H1 (cell line): ENCODE measurements around the gene MACROD1. TPM values are rescaled to one million over a fixed set of nuclear protein-coding genes. Genes with fewer than 3 reads are reported as not detected.

Experiments
- CTCF ChIA-PET: fragments of 300-600 bp; sonication (Branson Sonifier 250); formaldehyde crosslinking; loops from one replicate; lab custom pipeline; 2021; ENCODE audit not compliant: partially characterized antibody; lab: Charles Lee
- POLR2A ChIA-PET: fragments of 300-600 bp; sonication (Branson Sonifier 250); formaldehyde crosslinking; loops from one replicate; lab custom pipeline; 2021; ENCODE audit warnings: inconsistent platforms; ENCODE audit not compliant: partially characterized antibody; lab: Charles Lee
- DNase-seq, 2 experiments: peaks; one replicate each; pipeline versions ENCODE4 v3.0.0 to v3.0.0-alpha.2; 2010 to 2022; ENCODE audit warnings: low spot score in 2 of 2, low read depth in 1 of 2, mixed read lengths in 1 of 2
- FAIRE-seq: peaks from 2 replicates; lab custom pipeline; 2011; peaks lifted over from hg19 to GRCh38; lab: Jason Lieb, UNC
- H2AFZ ChIP-seq: 2 replicates; pipeline ENCODE4 v1.8.1; 2012; ENCODE audit warnings: low read length, inconsistent platforms
- H2AK5ac ChIP-seq: 2 replicates; pipeline ENCODE4 v1.6.1; 2013; ENCODE audit warnings: low read depth, low read length
- H2BK120ac ChIP-seq: replicated peaks from 2 replicates; pipeline ENCODE3; 2013; ENCODE audit warnings: low read depth, low read length, inconsistent platforms
- H2BK12ac ChIP-seq: 2 replicates; pipeline ENCODE4 v1.6.1; 2013; ENCODE audit warnings: low read depth, low read length
- H2BK15ac ChIP-seq: 2 replicates; pipeline ENCODE4 v1.6.1; 2013; ENCODE audit warnings: low read length
- H2BK20ac ChIP-seq: 2 replicates; pipeline ENCODE4 v1.6.1; 2013; ENCODE audit warnings: low read length
- H2BK5ac ChIP-seq: 2 replicates; pipeline ENCODE4 v1.6.1; 2013; ENCODE audit warnings: low read depth, low read length
- H3K14ac ChIP-seq: 2 replicates; pipeline ENCODE4 v1.6.1; 2013; ENCODE audit warnings: inconsistent platforms; ENCODE audit not compliant: insufficient read length
- H3K18ac ChIP-seq: 2 replicates; pipeline ENCODE4 v1.6.1; 2013; ENCODE audit warnings: low read length; ENCODE audit errors: extremely low read depth
- H3K23ac ChIP-seq: 2 replicates; pipeline ENCODE4 v1.6.1; 2013; ENCODE audit warnings: inconsistent platforms; ENCODE audit not compliant: insufficient read length
- H3K23me2 ChIP-seq: 2 replicates; pipeline ENCODE4 v1.6.1; 2013; ENCODE audit warnings: low read depth, low read length
- H3K27ac ChIP-seq: 2 replicates; pipeline ENCODE4 v1.6.1; 2011; ENCODE audit warnings: low read depth, low read length, inconsistent platforms
- H3K27me3 ChIP-seq, 4 experiments: replicated peaks in 1 of 4; 1 replicate in 1 of 4; 2 replicates in 3 of 4; pipeline versions ENCODE4 v1.6.1 to v1.8.1; 2011 to 2013; ENCODE audit warnings: low read length in 3 of 4, mild to moderate bottlenecking in 3 of 4, inconsistent platforms in 2 of 4, mixed read lengths in 2 of 4, moderate library complexity in 1 of 4; ENCODE audit not compliant: control insufficient read depth in 3 of 4, insufficient read depth in 3 of 4; ENCODE audit errors: extremely low read depth in 1 of 4
- H3K36me3 ChIP-seq, 4 experiments: 2 replicates each; pipeline versions ENCODE4 v1.6.1 to v1.8.1; 2011 to 2013; ENCODE audit warnings: mild to moderate bottlenecking in 4 of 4, low read length in 3 of 4, moderate library complexity in 2 of 4, control low read depth in 1 of 4, inconsistent platforms in 1 of 4; ENCODE audit not compliant: insufficient read depth in 4 of 4, control insufficient read depth in 2 of 4
- H3K4ac ChIP-seq: replicated peaks from 2 replicates; pipeline ENCODE3; 2013; ENCODE audit warnings: low read length, low read depth, mixed read lengths, inconsistent platforms; ENCODE audit not compliant: insufficient read length
- H3K4me1 ChIP-seq, 4 experiments: replicated peaks in 1 of 4; 1 replicate in 1 of 4; 2 replicates in 3 of 4; pipeline versions ENCODE4 v1.6.1 to v1.8.1; 2011 to 2013; ENCODE audit warnings: low read length in 3 of 4, inconsistent platforms in 2 of 4, mixed read lengths in 1 of 4; ENCODE audit not compliant: insufficient read depth in 4 of 4, control insufficient read depth in 3 of 4
- H3K4me2 ChIP-seq, 2 experiments: 2 replicates each; pipeline versions ENCODE4 v1.6.1 to v1.8.1; 2011 to 2013; ENCODE audit warnings: low read depth in 2 of 2, low read length in 2 of 2, control low read depth in 1 of 2, inconsistent platforms in 1 of 2, mild to moderate bottlenecking in 1 of 2; ENCODE audit not compliant: insufficient read depth in 1 of 2
- H3K4me3 ChIP-seq, 4 experiments: fragments of 200-600, 300-600 bp in 1 of 4; sonication (generic), shearing (Covaris generic), sonication (Bioruptor Twin) in 1 of 4; 2 replicates each; pipeline versions ENCODE4 v1.5.1 to v1.8.1; 2011 to 2016; ENCODE audit warnings: low read length in 4 of 4, low read depth in 3 of 4, control low read depth in 2 of 4, inconsistent platforms in 2 of 4, mild to moderate bottlenecking in 2 of 4, mixed read lengths in 1 of 4, moderate library complexity in 1 of 4; ENCODE audit not compliant: insufficient read depth in 2 of 4; ENCODE audit errors: extremely low read depth in 1 of 4
- H3K56ac ChIP-seq: replicated peaks from 2 replicates; pipeline ENCODE3; 2013; ENCODE audit warnings: low read depth, mild to moderate bottlenecking, mixed read lengths, low read length, inconsistent platforms; ENCODE audit not compliant: insufficient read length
- H3K79me1 ChIP-seq: 2 replicates; pipeline ENCODE4 v1.6.1; 2013; ENCODE audit warnings: low read depth, low read length, control low read depth
- H3K79me2 ChIP-seq, 2 experiments: 2 replicates each; pipeline versions ENCODE4 v1.6.1 to v1.8.1; 2012 to 2013; ENCODE audit warnings: low read length in 2 of 2, mild to moderate bottlenecking in 2 of 2, inconsistent platforms in 1 of 2; ENCODE audit not compliant: insufficient read depth in 2 of 2, control insufficient read depth in 1 of 2
- H3K9ac ChIP-seq, 4 experiments: replicated peaks in 1 of 4; 1 replicate in 1 of 4; 2 replicates in 3 of 4; pipeline versions ENCODE4 v1.6.1 to v1.8.1; 2011 to 2013; ENCODE audit warnings: low read depth in 3 of 4, low read length in 3 of 4, control low read depth in 2 of 4, mild to moderate bottlenecking in 2 of 4, moderate library complexity in 2 of 4, inconsistent platforms in 1 of 4; ENCODE audit errors: extremely low read depth in 1 of 4
- H3K9me3 ChIP-seq, 2 experiments: 2 replicates each; pipeline versions ENCODE4 v1.6.1 to v1.8.1; 2012 to 2013; ENCODE audit warnings: mild to moderate bottlenecking in 2 of 2, moderate library complexity in 2 of 2, control low read depth in 1 of 2, inconsistent platforms in 1 of 2, low read depth in 1 of 2, low read length in 1 of 2, mixed read lengths in 1 of 2; ENCODE audit not compliant: insufficient read depth in 2 of 2
- H4K20me1 ChIP-seq, 2 experiments: replicated peaks in 1 of 2; 2 replicates each; pipeline versions ENCODE3 to v1.8.1; 2011 to 2013; ENCODE audit warnings: inconsistent platforms in 2 of 2, low read length in 2 of 2, mild to moderate bottlenecking in 1 of 2; ENCODE audit not compliant: insufficient read depth in 2 of 2, control insufficient read depth in 1 of 2
- H4K5ac ChIP-seq: 2 replicates; pipeline ENCODE4 v1.6.1; 2013; ENCODE audit warnings: low read length, low read depth, mixed read lengths, inconsistent platforms; ENCODE audit not compliant: insufficient read length
- H4K8ac ChIP-seq: 2 replicates; pipeline ENCODE4 v1.8.0; 2013; ENCODE audit warnings: mild to moderate bottlenecking, moderate library complexity, low read length, inconsistent platforms; ENCODE audit not compliant: insufficient read depth; ENCODE audit errors: extremely low read depth
- H4K91ac ChIP-seq: replicated peaks from 2 replicates; pipeline ENCODE3; 2013; ENCODE audit warnings: low read length, mixed read lengths, inconsistent platforms; ENCODE audit not compliant: insufficient read length
- KDM5A ChIP-seq: fragments of 200-600 bp; IDR thresholded peaks from 2 replicates; pipeline ENCODE4 v1.7.1; 2012; ENCODE audit warnings: mild to moderate bottlenecking, low read length, inconsistent platforms, mixed read lengths
- SIN3A ChIP-seq, 2 experiments: IDR thresholded peaks in 1 of 2; conservative IDR thresholded peaks in 1 of 2; 2 replicates each; pipeline ENCODE4 v1.6.1; 2011 to 2012; ENCODE audit warnings: low read length in 2 of 2, improper control_type of control experiment in 1 of 2, low read depth in 1 of 2, mild to moderate bottlenecking in 1 of 2
- WGBS, 2 experiments: shearing (Covaris generic) in 1 of 2; methylation state at CpG; one replicate each; pipeline versions ENCODE4 v1.1.6 to v1.1.7; 2013 to 2015; ENCODE audit warnings: low lambda C conversion rate in 2 of 2, mixed read lengths in 2 of 2, inconsistent platforms in 1 of 2, low coverage in 1 of 2, missing lambda C conversion rate in 1 of 2; ENCODE audit not compliant: insufficient replicate concordance in 2 of 2, insufficient coverage in 1 of 2, insufficient read length in 1 of 2; ENCODE audit errors: extremely low coverage in 1 of 2, missing lambda C conversion rate in 1 of 2; 5-methylcytosine and 5-hydroxymethylcytosine counted together
- polyA plus RNA-seq, 7 experiments: library from polyadenylated mRNA; depleted of rRNA in 3 of 7; stranded (reverse) in 5 of 7; unstranded in 2 of 7; fragments of >200 nt in 5 of 7; fragments of 200-250 nt in 2 of 7; gene quantifications; 1 replicate in 5 of 7; 2 replicates in 1 of 7; 4 replicates in 1 of 7; pipeline versions ENCODE4 v1.2.1 to v1.2.3, GENCODE V29; 2011 to 2013; ENCODE audit warnings: missing spikeins in 2 of 7, mixed read lengths in 2 of 7
- total RNA-seq: library from RNA; stranded (reverse); fragmentation: NEBNext Ultra II Directional; extraction: Animal tissue kit (Norgen Biotek cat#: 25700); gene quantifications from 2 replicates; pipeline ENCODE4 v1.2.1, GENCODE V29; 2021

Gene MACROD1
- total and polyA plus RNA-seq, 2 of the 8 experiments (the other 6 are each of a cell fraction or from before 2014, with no cell fraction given): 19.5 to 34.1 TPM

- peaks cover 10% of the 10 kb centered on the region; the same call in 1 of the 2 replicates for H3K23me2 ChIP-seq
- H3K4me3 ChIP-seq: no peak overlapping the region
- H3K23ac ChIP-seq: no peak overlapping the region
- no peak overlapping the region for H2BK12ac ChIP-seq
- TF ChIP-seq SIN3A (conservative IDR thresholded peaks at IDR 0.05 in 1 of 2, IDR thresholded peaks at IDR 0.05 in 1 of 2; ENCODE audit: low read depth in 1 of 2, low read length in 2 of 2) (no peak), KDM5A (no peak)
- TF ChIP-seq, all 59 proteins: peak for 0
- Histone ChIP-seq H3K79me2 (0 out of 4 replicates have a peak, but pooled peaks cover 0 to 2% of the 10 kb centered on the region in 2 experiments), H4K5ac (no peak overlapping the region), H2BK5ac (no peak overlapping the region), H2BK120ac (no peak overlapping the region), H2BK20ac (no peak overlapping the region), H3K4me2 (peak overlapping the region in 1 of 2 experiments; percentile 65; a peak in 1 of 4 replicates), H3K18ac (no peak overlapping the region), H2AFZ (no peak overlapping the region), H3K4me1 (peaks cover 0 to 11% (median 9%) of the 10 kb centered on the region in 4 experiments; a peak in 6 of 7 replicates), H2AK5ac (no peak overlapping the region), H3K56ac (no peak overlapping the region), H3K9ac (no peak overlapping the region), H2BK15ac (no peak overlapping the region), H3K36me3 (0 out of 8 replicates have a peak, but pooled peaks cover 0 to 3% (median 0%) of the 10 kb centered on the region in 4 experiments), H4K8ac (no peak overlapping the region; the same call in 1 of the 2 replicates), H3K14ac (no peak overlapping the region), H3K79me1 (no peaks in the 10 kb centered on the region; the same call in 1 of the 2 replicates), H3K27me3 (peaks cover 0 to 3% (median 0%) of the 10 kb centered on the region in 4 experiments; a peak in 2 of 7 replicates), H3K9me3 (no peaks in the 10 kb centered on the region), H3K27ac (no peak overlapping the region), H4K91ac (no peak overlapping the region), H3K4ac (no peak overlapping the region), H4K20me1 (peaks cover 0 to 12% of the 10 kb centered on the region in 2 experiments)
- 96% methylated on average over 5 of the region's 5 CpGs; no CpG with 5 or more reads in 1 of the 2 experiments for WGBS, 2 experiments
- no peak for DNase-seq
- FAIRE-seq: no peak
- ChIA-PET CTCF (interaction anchor here (0.7 to 5.5 kb wide), 8 partner anchors 11 to 164 kb away, joined by 3 to 50 read pairs (median 4); partner anchors contain the start of gene PLCB3), POLR2A (interaction anchor here (0.8 to 4.6 kb wide), 9 partner anchors 10 to 162 kb away, joined by 3 to 33 read pairs (median 4); no protein-coding TSS in a partner anchor)
Observed at GRCh38 chr11:64163951-64164350, 2.0 kb downstream of the MACROD1 start.
